Activated CD4-positive, CD25-positive, alpha-beta regulatory T cell (primary cell): ENCODE results near the gene POU3F3.

ENCODE experiments used
- DNase-seq, 4 experiments: peaks; one replicate each; lab custom pipeline; 2025; lab: John Stamatoyannopoulos, UW

Gene POU3F3

DNA sequence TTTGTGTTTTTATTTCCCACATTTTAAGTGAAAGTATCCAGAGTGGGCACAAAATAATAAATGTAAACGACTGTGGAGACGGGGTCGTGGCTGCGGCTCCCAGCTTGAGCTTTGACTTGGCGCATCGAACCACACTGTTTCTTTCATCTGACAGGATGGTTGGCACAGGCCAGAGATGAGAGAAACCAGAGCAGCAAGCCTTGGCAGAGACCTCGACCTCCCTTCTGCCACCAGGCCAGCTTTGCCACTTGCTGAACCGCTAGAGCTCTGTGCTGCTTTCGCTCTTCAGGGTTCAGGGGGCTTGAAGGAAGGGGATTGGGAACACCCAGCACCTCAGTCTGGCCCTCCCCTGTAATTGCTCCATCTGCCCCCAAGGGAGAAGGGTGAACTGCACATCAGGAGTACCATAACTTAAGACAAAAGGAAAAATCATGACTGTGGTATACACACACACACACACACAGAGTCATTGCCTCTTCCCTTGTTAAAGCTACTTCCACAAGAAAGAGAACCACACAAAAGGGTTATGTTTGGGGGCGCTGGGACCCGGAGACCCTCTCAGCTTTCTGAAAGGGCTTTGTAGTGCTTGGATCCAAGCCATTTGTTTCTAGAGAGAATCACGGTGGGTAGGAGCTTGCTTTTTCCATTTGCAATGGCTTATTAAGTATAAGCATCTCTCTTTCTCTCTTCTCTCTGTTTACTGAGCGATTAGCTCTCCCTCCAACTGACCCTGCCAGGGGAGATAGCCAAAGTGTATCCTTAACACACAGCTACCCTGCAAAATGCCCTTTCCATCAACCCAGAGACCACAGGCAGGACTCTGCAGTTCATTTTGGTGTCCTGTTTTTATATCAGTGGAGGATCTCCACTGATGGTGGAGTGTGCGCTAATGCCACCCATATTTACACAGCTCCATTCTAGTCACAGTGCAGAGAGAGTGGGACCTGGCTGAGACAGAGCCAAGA, 23.0 kb downstream of the POU3F3 start:
- no peak for DNase-seq

- no peak for DNase-seq
Observed at GRCh38 chr2:104878863-104879512, 25.1 kb downstream of the POU3F3 start.

GRCh38 chr2:104880076-104880475, 26.2 kb downstream of the POU3F3 start:
- DNase-seq = no peak

- DNase-seq = no peak
Observed at GRCh38 chr2:104883357-104883756, 29.4 kb downstream of the POU3F3 start.

GRCh38 chr2:104885119-104885782, 31.3 kb downstream of the POU3F3 start:
- no peak for DNase-seq

- DNase-seq = no peak
Observed at GRCh38 chr2:104887676-104888075, 33.8 kb downstream of the POU3F3 start.

- no peak for DNase-seq
Observed at GRCh38 chr2:104888489-104889258, 34.8 kb downstream of the POU3F3 start.

- no peak for DNase-seq
Observed at GRCh38 chr2:104889291-104889959, 35.5 kb downstream of the POU3F3 start.

DNA sequence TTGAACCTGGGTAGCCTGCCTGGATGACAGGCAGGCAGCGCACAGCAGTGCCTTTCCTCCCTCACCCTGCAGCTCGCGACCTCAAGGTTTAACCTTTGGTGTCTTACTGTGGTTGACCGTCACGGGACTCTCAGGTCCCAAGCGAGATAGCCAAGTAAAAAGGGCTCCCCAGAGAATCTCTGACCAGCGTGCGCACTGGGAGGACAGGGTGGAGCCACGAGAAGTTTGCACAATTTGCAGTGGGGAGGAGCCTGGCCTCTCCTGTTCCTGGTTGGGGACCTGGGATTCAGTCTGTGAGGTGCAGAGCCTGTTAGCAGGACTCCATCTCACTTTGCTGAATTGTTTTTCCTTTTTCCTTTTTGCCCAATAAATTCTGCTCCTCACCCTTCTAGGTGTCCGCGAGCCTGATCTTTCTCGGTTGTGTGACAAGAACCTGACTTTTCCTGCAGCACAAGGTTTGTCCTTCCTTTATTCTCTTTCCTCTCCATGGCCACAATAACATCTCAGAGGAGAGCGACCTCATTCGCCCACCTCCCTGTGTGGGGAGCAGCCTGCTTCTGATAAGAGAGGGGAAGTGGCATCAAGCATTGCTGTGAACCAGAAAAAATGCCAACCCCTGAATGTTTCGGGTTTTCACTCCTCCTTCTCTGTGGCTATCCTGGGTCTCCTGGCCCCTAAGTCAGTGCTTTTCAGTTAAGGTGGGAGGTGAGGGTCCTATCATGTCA, 36.2 kb downstream of the POU3F3 start:
- no peak for DNase-seq

DNA sequence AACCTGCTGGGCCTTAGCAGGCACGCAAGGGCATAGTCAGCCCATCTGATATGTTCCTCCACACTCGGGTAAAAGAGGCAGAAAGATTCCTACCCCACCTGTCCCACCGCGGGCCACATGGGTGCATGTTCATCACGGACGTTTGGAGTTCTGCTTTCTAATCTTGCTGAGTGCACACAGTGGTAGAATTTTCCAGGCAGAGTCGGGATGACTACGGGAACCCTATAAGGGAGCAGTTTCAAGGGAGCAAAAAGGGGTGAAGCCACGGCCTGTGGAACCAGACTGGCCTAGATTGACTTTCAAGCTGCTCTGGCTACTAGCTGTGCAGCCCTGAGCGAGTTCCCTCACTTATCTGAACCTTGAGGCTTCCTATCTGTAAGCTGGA, 36.8 kb downstream of the POU3F3 start:
- no peak for DNase-seq

GRCh38 chr2:104891145-104891544, 37.2 kb downstream of the POU3F3 start:
- no peak for DNase-seq

DNA sequence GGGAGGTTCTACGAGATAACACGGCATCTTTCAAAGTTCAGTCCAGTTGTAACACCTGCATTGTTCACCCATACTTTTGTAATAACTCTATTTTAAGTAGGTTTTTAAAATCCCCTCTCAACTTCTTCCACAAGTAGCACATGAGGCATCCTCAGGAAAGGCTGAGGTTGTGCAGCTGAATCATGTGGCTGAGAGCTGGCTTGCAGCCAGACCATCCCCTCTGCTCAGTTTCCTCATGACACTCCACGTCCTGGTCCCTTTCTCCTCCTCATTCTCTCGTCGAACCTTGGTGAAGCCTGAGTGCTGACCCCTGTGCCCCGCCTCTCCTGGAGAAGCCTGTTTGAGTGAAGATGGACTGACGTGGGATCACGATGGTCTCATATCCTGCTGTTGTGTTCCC, 42.5 kb downstream of the POU3F3 start:
- DNase-seq = no peak

GRCh38 chr2:104897515-104898184, 43.7 kb downstream of the POU3F3 start:
- DNase-seq = no peak

- DNase-seq = no peak
Observed at GRCh38 chr2:104900608-104901007, 46.7 kb downstream of the POU3F3 start.

DNA sequence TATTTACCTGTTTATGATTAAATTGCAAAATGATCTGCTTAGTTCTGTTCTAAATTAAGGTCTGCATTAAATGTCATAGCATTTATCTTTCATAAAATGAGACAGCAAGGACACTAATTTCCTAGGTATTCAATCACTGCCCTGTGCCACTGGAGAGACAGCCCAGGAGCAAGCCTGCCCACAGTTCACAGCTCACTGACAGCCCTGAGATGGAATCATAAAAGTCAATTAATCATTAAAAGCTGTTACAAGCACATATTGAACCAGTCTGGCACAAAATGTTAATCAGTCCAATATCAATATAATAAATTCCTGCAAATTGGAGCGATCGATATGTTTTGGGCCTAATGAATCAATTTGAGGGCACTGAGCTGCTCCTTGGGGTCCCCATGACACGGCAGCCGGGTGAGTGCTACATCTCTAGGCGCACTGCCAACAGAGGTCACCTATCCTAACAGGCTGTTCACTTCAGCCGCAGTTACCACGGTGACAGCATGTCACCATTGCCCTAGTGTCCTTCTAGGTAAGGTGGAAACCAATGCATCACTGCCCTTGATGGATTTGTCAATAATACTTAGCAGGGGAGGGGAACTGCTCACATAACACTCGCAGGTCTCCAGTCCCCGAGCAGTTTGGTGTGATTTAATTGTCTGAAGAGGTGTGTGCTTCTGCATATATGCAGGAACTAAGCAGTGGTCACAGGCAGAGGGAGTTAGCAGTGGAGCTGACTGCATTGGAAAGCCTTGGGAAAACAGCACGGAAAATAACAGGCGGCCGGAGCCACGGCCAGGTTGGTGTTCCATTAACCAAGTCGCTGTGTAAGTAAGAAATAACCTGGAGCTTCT, 47.3 kb downstream of the POU3F3 start:
- DNase-seq = no peak

- no peak for DNase-seq
Observed at GRCh38 chr2:104902317-104902716, 48.4 kb downstream of the POU3F3 start.
